HCT116 (cell line): Measurements from ENCODE around the gene KDM2B. TPM values are rescaled to one million over a fixed set of nuclear protein-coding genes. Genes with fewer than 3 reads are reported as not detected.

ENCODE experiments used
- ATAC-seq: fragments of 200-7000 bp; cut with Tn5 transposase; 2 replicates; pipeline ENCODE4 v1.9.1; 2020; ENCODE audit warnings: mild to moderate bottlenecking, moderate library complexity
- BruUV-seq: library from RNA; stranded (reverse); fragments of 400-500 nt; replicated peaks from 2 replicates; lab custom pipeline; 2021; lab: Mats Ljungman, UMichigan
- CTCF ChIA-PET: fragments of 300-600 bp; sonication (Branson Sonifier 250); formaldehyde crosslinking; loops from one replicate; lab custom pipeline; 2021; ENCODE audit warnings: antibody characterized with exemption; lab: Charles Lee
- POLR2A ChIA-PET: fragments of 300-600, 350-600 bp; sonication (Branson Sonifier 250); formaldehyde crosslinking; loops from one replicate; lab custom pipeline; 2021; ENCODE audit warnings: antibody characterized with exemption; lab: Charles Lee
- RAD21 ChIA-PET, 2 experiments: fragments of 300-600 bp; sonication (Branson Sonifier 250); formaldehyde crosslinking; loops; one replicate each; lab custom pipeline; 2023; ENCODE audit warnings: low total read pairs in 2 of 2; ENCODE audit not compliant: uncharacterized antibody in 2 of 2, unreplicated experiment in 2 of 2, low non-redundant PET in 1 of 2; lab: Charles Lee
- DNase-seq: peaks from one replicate; pipeline ENCODE4 v3.0.0-alpha.2; 2010; ENCODE audit warnings: low read depth, low spot score
- H2AFZ ChIP-seq: fragments of 200-600 bp; shearing (Covaris generic), sonication (generic); 2 replicates; pipeline ENCODE4 v1.6.1; 2017; ENCODE audit warnings: low read depth, mixed run types, mixed read lengths, antibody characterized with exemption, low read length; ENCODE audit not compliant: poor library complexity, severe bottlenecking
- H3K27ac ChIP-seq: 2 replicates; pipeline ENCODE4 v1.5.1; 2012; ENCODE audit warnings: low read depth, low read length
- H3K27me3 ChIP-seq: fragments of 200-600 bp; sonication (generic); 2 replicates; pipeline ENCODE4 v1.6.1; 2016; ENCODE audit warnings: mixed run types, low read length, mixed read lengths; ENCODE audit not compliant: insufficient read depth
- H3K36me3 ChIP-seq, 2 experiments: fragments of 200-500 bp in 1 of 2; fragments of 200-600 bp in 1 of 2; sonication (Bioruptor generic) in 1 of 2; sonication (generic) in 1 of 2; 2 replicates each; pipeline versions ENCODE4 v1.5.1 to v1.6.1; 2014 to 2016; ENCODE audit warnings: low read length in 2 of 2, inconsistent platforms in 1 of 2, mixed read lengths in 1 of 2, mixed run types in 1 of 2; ENCODE audit not compliant: insufficient read depth in 2 of 2, control insufficient read depth in 1 of 2
- H3K4me1 ChIP-seq, 2 experiments: fragments of 200-600 bp in 1 of 2; sonication (generic) in 1 of 2; 2 replicates each; pipeline versions ENCODE4 v1.5.1 to v1.6.1; 2012 to 2017; ENCODE audit warnings: low read length in 2 of 2, inconsistent platforms in 1 of 2, mild to moderate bottlenecking in 1 of 2, mixed read lengths in 1 of 2, mixed run types in 1 of 2, moderate library complexity in 1 of 2; ENCODE audit not compliant: insufficient read depth in 2 of 2, control insufficient read depth in 1 of 2
- H3K4me2 ChIP-seq: fragments of 200-600 bp; sonication (generic); 2 replicates; pipeline ENCODE4 v1.6.1; 2017; ENCODE audit warnings: mixed run types, low read length, mixed read lengths
- H3K4me3 ChIP-seq, 2 experiments: fragments of 200-600 bp in 1 of 2; sonication (generic) in 1 of 2; replicated peaks in 1 of 2; 2 replicates each; pipeline ENCODE4 v1.5.1; 2011 to 2016; ENCODE audit warnings: low read length in 2 of 2, control low read depth in 1 of 2, low read depth in 1 of 2, mild to moderate bottlenecking in 1 of 2, mixed read lengths in 1 of 2, mixed run types in 1 of 2
- H3K79me2 ChIP-seq: fragments of 200-600 bp; sonication (generic); 2 replicates; pipeline ENCODE4 v1.6.1; 2017; ENCODE audit warnings: mild to moderate bottlenecking, mixed run types, low read length, moderate library complexity, mixed read lengths; ENCODE audit not compliant: insufficient read depth
- H3K9ac ChIP-seq: fragments of 200-600 bp; sonication (generic); 2 replicates; pipeline ENCODE4 v1.6.1; 2016; ENCODE audit warnings: low read length, mixed read lengths
- H3K9me2 ChIP-seq: fragments of 200-600 bp; sonication (generic), shearing (Covaris generic); 2 replicates; pipeline ENCODE4 v1.6.1; 2017; ENCODE audit warnings: mixed run types, mild to moderate bottlenecking, moderate library complexity; ENCODE audit not compliant: insufficient read depth
- H3K9me3 ChIP-seq, 2 experiments: fragments of 200-500 bp in 1 of 2; fragments of 200-600 bp in 1 of 2; sonication (Bioruptor generic) in 1 of 2; sonication (generic) in 1 of 2; 2 replicates each; pipeline ENCODE4 v1.6.1; 2014 to 2017; ENCODE audit warnings: low read length in 2 of 2, mixed read lengths in 2 of 2, inconsistent platforms in 1 of 2, low read depth in 1 of 2, mild to moderate bottlenecking in 1 of 2, mixed run types in 1 of 2, moderate library complexity in 1 of 2; ENCODE audit not compliant: control insufficient read depth in 1 of 2, insufficient read depth in 1 of 2
- H4K20me1 ChIP-seq: fragments of 200-600 bp; sonication (generic), shearing (Covaris generic); 2 replicates; pipeline ENCODE4 v1.6.1; 2017; ENCODE audit warnings: mixed run types, mild to moderate bottlenecking, moderate library complexity; ENCODE audit not compliant: insufficient read depth
- CBX3 ChIP-seq: IDR thresholded peaks from 2 replicates; pipeline ENCODE4 v1.6.1; 2012; ENCODE audit warnings: low read depth
- CEBPB ChIP-seq: IDR thresholded peaks from 2 replicates; pipeline ENCODE4 v1.6.1; 2012; ENCODE audit warnings: low read depth
- EGR1 ChIP-seq: IDR thresholded peaks from 2 replicates; pipeline ENCODE4 v1.6.1; 2012; ENCODE audit warnings: low read depth
- EZH2phosphoT487 ChIP-seq: fragments of 200-600 bp; IDR thresholded peaks from 2 replicates; pipeline ENCODE4 v1.6.1; 2018; ENCODE audit warnings: antibody characterized with exemption, borderline replicate concordance
- FOSL1 ChIP-seq: IDR thresholded peaks from 2 replicates; pipeline ENCODE4 v1.6.1; 2012; ENCODE audit warnings: low read depth
- JUND ChIP-seq: IDR thresholded peaks from 2 replicates; pipeline ENCODE4 v1.6.1; 2012
- POLR2A ChIP-seq: IDR thresholded peaks from 2 replicates; pipeline ENCODE4 v1.7.0; 2011; ENCODE audit warnings: borderline replicate concordance; ENCODE audit not compliant: insufficient read depth, insufficient read length; ENCODE audit errors: extremely low read depth
- POLR2AphosphoS5 ChIP-seq: IDR thresholded peaks from 2 replicates; pipeline ENCODE4 v1.6.1; 2011; ENCODE audit warnings: mild to moderate bottlenecking, low read depth, low read length, moderate library complexity
- RAD21 ChIP-seq: IDR thresholded peaks from 2 replicates; pipeline ENCODE4 v1.6.1; 2012; ENCODE audit warnings: low read depth, mild to moderate bottlenecking
- SIN3A ChIP-seq: IDR thresholded peaks from 2 replicates; pipeline ENCODE4 v1.6.1; 2012; ENCODE audit warnings: low read depth
- TCF7L2 ChIP-seq: IDR thresholded peaks from 2 replicates; pipeline ENCODE4 v1.7.0; 2011; ENCODE audit warnings: borderline replicate concordance, inconsistent platforms; ENCODE audit not compliant: insufficient read depth, insufficient read length; ENCODE audit errors: extremely low read depth
- YY1 ChIP-seq: IDR thresholded peaks from 2 replicates; pipeline ENCODE4 v1.6.1; 2011; ENCODE audit warnings: low read length, low read depth, moderate library complexity, mild to moderate bottlenecking; ENCODE audit not compliant: insufficient replicate concordance; ENCODE audit errors: extremely low read depth
- ZFX ChIP-seq: fragments of 450-650 bp; IDR thresholded peaks from 2 replicates; pipeline ENCODE4 v1.6.1; 2017
- intact Hi-C: fragments of 100-400 bp; cut with micrococcal nuclease; formaldehyde crosslinking; loops from 2 replicates; pipeline ENCODE4 v1.10.0; 2022
- total RNA-seq: library from RNA; stranded (reverse); gene quantifications from one replicate; pipeline ENCODE4 v1.2.1, GENCODE V29; 2021; ENCODE audit not compliant: unreplicated experiment
- TF ChIP-seq, protein P1 (sequence below), 3 experiments: fragments of 200-600 bp in 1 of 3; sonication (generic) in 1 of 3; IDR thresholded peaks in 2 of 3; conservative IDR thresholded peaks in 1 of 3; 2 replicates each; pipeline ENCODE4 v1.5.1; 2012 to 2017; ENCODE audit warnings: low read depth in 2 of 3, low read length in 2 of 3, antibody characterized with exemption in 1 of 3, borderline replicate concordance in 1 of 3, control low read depth in 1 of 3, mild to moderate bottlenecking in 1 of 3, mixed read lengths in 1 of 3, mixed run types in 1 of 3, moderate library complexity in 1 of 3; ENCODE audit not compliant: insufficient read depth in 1 of 3
- TF ChIP-seq, protein P2 (sequence below): IDR thresholded peaks from 2 replicates; pipeline ENCODE4 v1.6.1; 2012
- TF ChIP-seq, protein P3 (sequence below): IDR thresholded peaks from 2 replicates; pipeline ENCODE4 v1.6.1; 2011; ENCODE audit warnings: mild to moderate bottlenecking, low read length, moderate library complexity; ENCODE audit not compliant: insufficient replicate concordance; ENCODE audit errors: extremely low read depth

Gene KDM2B
- total RNA-seq, 1 experiment from 2014 or later = 36.7 TPM

DNA sequence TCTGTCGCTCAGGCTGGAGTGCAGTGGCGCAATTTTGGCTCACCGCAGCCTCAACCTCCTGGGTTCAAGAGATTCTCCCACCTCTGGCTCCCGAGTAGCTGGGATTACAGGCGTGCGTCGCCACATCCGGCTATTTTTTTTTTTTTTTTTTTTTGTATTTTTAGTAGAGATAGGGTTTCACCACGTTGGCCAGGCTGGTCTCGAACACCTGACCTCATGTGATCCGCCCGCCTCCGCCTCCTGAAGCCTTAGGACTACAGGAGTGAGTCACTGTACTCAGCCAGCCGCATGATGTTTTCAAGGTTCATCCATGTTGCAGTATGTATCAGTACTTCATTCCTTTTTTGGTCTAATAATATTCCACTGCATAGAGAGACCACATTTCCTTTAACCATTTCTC lies 183.3 kb downstream of the KDM2B start:
- Histone ChIP-seq H4K20me1 (no peaks in the 10 kb centered on the region), H3K27me3 (no peaks in the 10 kb centered on the region), H3K9ac (no peak overlapping the region), H3K4me2 (no peak overlapping the region), H3K27ac (no peak overlapping the region), H3K9me2 (no peaks in the 10 kb centered on the region), H2AFZ (no peak overlapping the region)
- CTCF ChIA-PET = no interaction called here
- POLR2A ChIA-PET = no interaction called here
- ATAC-seq = no peak
- RAD21 ChIA-PET = no interaction called here
- BruUV-seq = no TSS peak
- TF ChIP-seq CEBPB (no peak), JUND (no peak), CBX3 (no peak), POLR2AphosphoS5 (no peak), EGR1 (no peak), TCF7L2 (no peak), SIN3A (no peak), ZFX (no peak), RAD21 (no peak), POLR2A (no peak), EZH2phosphoT487 (no peak), FOSL1 (no peak), YY1 (no peak)
- TF ChIP-seq, protein P1, sequence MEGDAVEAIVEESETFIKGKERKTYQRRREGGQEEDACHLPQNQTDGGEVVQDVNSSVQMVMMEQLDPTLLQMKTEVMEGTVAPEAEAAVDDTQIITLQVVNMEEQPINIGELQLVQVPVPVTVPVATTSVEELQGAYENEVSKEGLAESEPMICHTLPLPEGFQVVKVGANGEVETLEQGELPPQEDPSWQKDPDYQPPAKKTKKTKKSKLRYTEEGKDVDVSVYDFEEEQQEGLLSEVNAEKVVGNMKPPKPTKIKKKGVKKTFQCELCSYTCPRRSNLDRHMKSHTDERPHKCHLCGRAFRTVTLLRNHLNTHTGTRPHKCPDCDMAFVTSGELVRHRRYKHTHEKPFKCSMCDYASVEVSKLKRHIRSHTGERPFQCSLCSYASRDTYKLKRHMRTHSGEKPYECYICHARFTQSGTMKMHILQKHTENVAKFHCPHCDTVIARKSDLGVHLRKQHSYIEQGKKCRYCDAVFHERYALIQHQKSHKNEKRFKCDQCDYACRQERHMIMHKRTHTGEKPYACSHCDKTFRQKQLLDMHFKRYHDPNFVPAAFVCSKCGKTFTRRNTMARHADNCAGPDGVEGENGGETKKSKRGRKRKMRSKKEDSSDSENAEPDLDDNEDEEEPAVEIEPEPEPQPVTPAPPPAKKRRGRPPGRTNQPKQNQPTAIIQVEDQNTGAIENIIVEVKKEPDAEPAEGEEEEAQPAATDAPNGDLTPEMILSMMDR (IDR thresholded peaks at IDR 0.05 in 2 of 3, conservative IDR thresholded peaks at IDR 0.05 in 1 of 3; ENCODE audit: borderline replicate concordance in 1 of 3, insufficient read depth in 1 of 3, low read depth in 2 of 3, low read length in 2 of 3) = no peak
- TF ChIP-seq, protein P2, sequence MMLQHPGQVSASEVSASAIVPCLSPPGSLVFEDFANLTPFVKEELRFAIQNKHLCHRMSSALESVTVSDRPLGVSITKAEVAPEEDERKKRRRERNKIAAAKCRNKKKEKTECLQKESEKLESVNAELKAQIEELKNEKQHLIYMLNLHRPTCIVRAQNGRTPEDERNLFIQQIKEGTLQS = no peak
- TF ChIP-seq, protein P3, sequence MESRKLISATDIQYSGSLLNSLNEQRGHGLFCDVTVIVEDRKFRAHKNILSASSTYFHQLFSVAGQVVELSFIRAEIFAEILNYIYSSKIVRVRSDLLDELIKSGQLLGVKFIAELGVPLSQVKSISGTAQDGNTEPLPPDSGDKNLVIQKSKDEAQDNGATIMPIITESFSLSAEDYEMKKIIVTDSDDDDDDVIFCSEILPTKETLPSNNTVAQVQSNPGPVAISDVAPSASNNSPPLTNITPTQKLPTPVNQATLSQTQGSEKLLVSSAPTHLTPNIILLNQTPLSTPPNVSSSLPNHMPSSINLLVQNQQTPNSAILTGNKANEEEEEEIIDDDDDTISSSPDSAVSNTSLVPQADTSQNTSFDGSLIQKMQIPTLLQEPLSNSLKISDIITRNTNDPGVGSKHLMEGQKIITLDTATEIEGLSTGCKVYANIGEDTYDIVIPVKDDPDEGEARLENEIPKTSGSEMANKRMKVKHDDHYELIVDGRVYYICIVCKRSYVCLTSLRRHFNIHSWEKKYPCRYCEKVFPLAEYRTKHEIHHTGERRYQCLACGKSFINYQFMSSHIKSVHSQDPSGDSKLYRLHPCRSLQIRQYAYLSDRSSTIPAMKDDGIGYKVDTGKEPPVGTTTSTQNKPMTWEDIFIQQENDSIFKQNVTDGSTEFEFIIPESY = no peak
- TF ChIP-seq, all 23 proteins: peak for 0
- intact Hi-C loops = no loop called here
- H3K4me3 ChIP-seq = no peak overlapping the region
- H3K9me3 ChIP-seq = no peaks in the 10 kb centered on the region
- no peaks in the 10 kb centered on the region for H3K36me3 ChIP-seq
- DNase-seq = no peak
- peaks cover 29% of the 10 kb centered on the region for H3K79me2 ChIP-seq
- H3K4me1 ChIP-seq = peaks cover 10 to 20% of the 10 kb centered on the region in 2 experiments
